Astrocyte (in vitro differentiated cells and primary cell): ENCODE data around the gene CIITA. TPM values are rescaled to one million over a fixed set of nuclear protein-coding genes. Genes with fewer than 3 reads are reported as not detected.

Experiments used
- DNase-seq: peaks from one replicate; pipeline ENCODE4 v3.0.0-alpha.2; 2010; ENCODE audit warnings: low read depth
- FAIRE-seq: peaks from 2 replicates; lab custom pipeline; 2011; peaks lifted over from hg19 to GRCh38; lab: Jason Lieb, UNC
- H2AFZ ChIP-seq: 2 replicates; pipeline ENCODE4 v1.6.0; 2012; ENCODE audit warnings: low read depth, low read length, inconsistent platforms
- H3K27ac ChIP-seq: 2 replicates; pipeline ENCODE4 v1.5.1; 2011; ENCODE audit warnings: low read depth, low read length, inconsistent platforms
- H3K27me3 ChIP-seq: 2 replicates; pipeline ENCODE4 v1.6.0; 2011; ENCODE audit warnings: low read length, inconsistent platforms; ENCODE audit not compliant: insufficient read depth
- H3K36me3 ChIP-seq: 2 replicates; pipeline ENCODE4 v1.5.1; 2011; ENCODE audit warnings: low read length, inconsistent platforms; ENCODE audit not compliant: insufficient read depth
- H3K4me1 ChIP-seq: 2 replicates; pipeline ENCODE4 v1.5.1; 2011; ENCODE audit warnings: low read length, inconsistent platforms; ENCODE audit not compliant: insufficient read depth
- H3K4me2 ChIP-seq: 2 replicates; pipeline ENCODE4 v1.6.0; 2012; ENCODE audit warnings: low read length, inconsistent platforms
- H3K4me3 ChIP-seq: 2 replicates; pipeline ENCODE4 v1.5.1; 2011; ENCODE audit warnings: low read depth, mild to moderate bottlenecking, low read length, inconsistent platforms; ENCODE audit not compliant: insufficient read depth
- H3K79me2 ChIP-seq: 2 replicates; pipeline ENCODE4 v1.6.0; 2012; ENCODE audit warnings: mild to moderate bottlenecking, low read length, inconsistent platforms; ENCODE audit not compliant: insufficient read depth
- H3K9ac ChIP-seq: 2 replicates; pipeline ENCODE4 v1.6.0; 2012; ENCODE audit warnings: mild to moderate bottlenecking, low read length, inconsistent platforms
- H3K9me3 ChIP-seq: 2 replicates; pipeline ENCODE4 v1.5.1; 2012; ENCODE audit warnings: low read depth, mild to moderate bottlenecking, low read length, inconsistent platforms; ENCODE audit not compliant: insufficient read depth
- H4K20me1 ChIP-seq: 2 replicates; pipeline ENCODE4 v1.6.0; 2012; ENCODE audit warnings: low read length, inconsistent platforms; ENCODE audit not compliant: insufficient read depth
- H3K27ac Mint-ChIP-seq: one replicate; pipeline ENCODE4 v1.8.0; 2021; ENCODE audit warnings: mild to moderate bottlenecking, mixed read lengths; ENCODE audit not compliant: unreplicated experiment
- H3K27me3 Mint-ChIP-seq: one replicate; pipeline ENCODE4 v1.8.0; 2021; ENCODE audit warnings: low read depth, mixed read lengths; ENCODE audit not compliant: unreplicated experiment
- H3K36me3 Mint-ChIP-seq: one replicate; pipeline ENCODE4 v1.8.0; 2021; ENCODE audit warnings: low read depth, mixed read lengths; ENCODE audit not compliant: unreplicated experiment
- H3K4me1 Mint-ChIP-seq: one replicate; pipeline ENCODE4 v1.8.0; 2021; ENCODE audit warnings: low read depth, mixed read lengths; ENCODE audit not compliant: unreplicated experiment
- H3K4me3 Mint-ChIP-seq: one replicate; pipeline ENCODE4 v1.8.0; 2021; ENCODE audit warnings: mild to moderate bottlenecking, moderate library complexity, mixed read lengths; ENCODE audit not compliant: unreplicated experiment
- H3K9me3 Mint-ChIP-seq: one replicate; pipeline ENCODE4 v1.8.0; 2021; ENCODE audit warnings: mild to moderate bottlenecking, mixed read lengths; ENCODE audit not compliant: unreplicated experiment
- CTCF ChIP-seq: IDR thresholded peaks from 2 replicates; pipeline ENCODE4 v1.5.1; 2011; ENCODE audit warnings: low read depth, mild to moderate bottlenecking, inconsistent platforms, low read length, moderate library complexity; ENCODE audit not compliant: insufficient read depth
- EZH2 ChIP-seq: IDR thresholded peaks from 2 replicates; pipeline ENCODE4 v1.6.1; 2012; ENCODE audit warnings: mild to moderate bottlenecking, low read length, inconsistent platforms; ENCODE audit not compliant: insufficient read depth
- total RNA-seq: library from RNA; stranded (reverse); gene quantifications from 2 replicates; pipeline ENCODE4 v1.2.1, GENCODE V29; 2021

The CIITA gene
- total RNA-seq, 1 donor from 2014 or later: not detected

GRCh38 chr16:10933865-10934264 lies 56.9 kb downstream of the CIITA start:
- Histone ChIP-seq H3K4me3 (no peak overlapping the region), H3K79me2 (peaks cover 64% of the 10 kb centered on the region), H3K36me3 (peaks cover 2% of the 10 kb centered on the region), H2AFZ (no peak overlapping the region), H3K4me2 (no peak overlapping the region), H3K9ac (no peak overlapping the region), H4K20me1 (peaks cover 96% of the 10 kb centered on the region), H3K27me3 (no peaks in the 10 kb centered on the region), H3K27ac (no peak overlapping the region), H3K9me3 (no peaks in the 10 kb centered on the region), H3K4me1 (peaks cover 12% of the 10 kb centered on the region)
- Mint-ChIP-seq H3K27me3 (no peaks in the 10 kb centered on the region), H3K36me3 (peaks cover 22% of the 10 kb centered on the region), H3K9me3 (no peaks in the 10 kb centered on the region), H3K27ac (no peak overlapping the region), H3K4me1 (peaks cover 20% of the 10 kb centered on the region), H3K4me3 (no peak overlapping the region)
- TF ChIP-seq CTCF (no peak), EZH2 (no peak)
- DNase-seq (no peak), FAIRE-seq (no peak)

GRCh38 chr16:10934325-10935107 lies 57.5 kb downstream of the CIITA start:
- Mint-ChIP-seq H3K36me3 (peaks cover 26% of the 10 kb centered on the region), H3K4me1 (peaks cover 25% of the 10 kb centered on the region), H3K9me3 (no peaks in the 10 kb centered on the region), H3K27me3 (no peaks in the 10 kb centered on the region), H3K4me3 (no peak overlapping the region), H3K27ac (no peak overlapping the region)
- H3K4me2 ChIP-seq: no peak overlapping the region
- DNase-seq: no peak
- H3K9me3 ChIP-seq: no peaks in the 10 kb centered on the region
- FAIRE-seq: no peak
- no peak for TF ChIP-seq EZH2
- no peak for TF ChIP-seq CTCF
- H3K27ac ChIP-seq: no peak overlapping the region
- no peak overlapping the region for H3K9ac ChIP-seq
- H4K20me1 ChIP-seq: peaks cover 99% of the 10 kb centered on the region
- peaks cover 70% of the 10 kb centered on the region for H3K79me2 ChIP-seq
- H3K4me3 ChIP-seq: no peak overlapping the region
- H2AFZ ChIP-seq: no peak overlapping the region
- peaks cover 17% of the 10 kb centered on the region for H3K4me1 ChIP-seq
- H3K36me3 ChIP-seq: peaks cover 2% of the 10 kb centered on the region
- no peaks in the 10 kb centered on the region for H3K27me3 ChIP-seq

DNA sequence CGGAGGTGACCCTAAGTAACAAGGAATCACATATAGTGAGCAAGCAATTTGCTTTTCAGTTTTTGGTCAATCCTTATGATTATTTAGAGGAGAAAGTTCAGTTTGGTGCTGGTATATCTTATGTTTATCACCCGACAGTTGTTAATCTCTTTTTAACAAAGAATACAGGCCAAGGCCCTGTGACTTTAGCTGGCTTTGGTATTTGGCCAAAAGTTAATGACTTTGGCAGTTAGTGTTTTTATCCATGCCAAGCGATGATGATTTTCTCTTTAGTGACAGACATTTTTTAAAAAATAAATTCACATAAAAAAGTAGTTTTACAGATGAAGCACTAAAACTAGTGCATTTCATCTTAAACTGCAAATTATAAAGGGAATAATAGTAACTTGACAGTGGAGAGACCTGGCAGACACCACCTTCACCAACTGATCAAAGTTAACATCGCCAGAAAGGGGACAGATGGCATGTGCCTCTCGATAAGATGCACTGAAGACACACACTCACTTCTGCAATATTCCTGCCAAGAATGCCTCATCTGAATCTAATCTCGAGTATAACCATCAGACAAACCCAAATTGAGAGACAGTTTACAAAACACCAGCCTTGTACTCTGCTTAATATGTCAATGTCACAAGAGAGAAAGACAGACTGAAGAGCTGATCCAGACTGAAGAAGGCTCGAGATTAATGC lies 58.4 kb downstream of the CIITA start:
- Histone ChIP-seq H2AFZ (no peak overlapping the region), H3K4me1 (peaks cover 23% of the 10 kb centered on the region), H3K36me3 (peaks cover 2% of the 10 kb centered on the region), H3K9me3 (no peaks in the 10 kb centered on the region), H3K27me3 (no peaks in the 10 kb centered on the region), H3K9ac (no peak overlapping the region), H3K4me2 (no peak overlapping the region), H4K20me1 (peaks cover 99% of the 10 kb centered on the region), H3K4me3 (no peak overlapping the region), H3K79me2 (peaks cover 79% of the 10 kb centered on the region), H3K27ac (no peak overlapping the region)
- peaks cover 34% of the 10 kb centered on the region for H3K4me1 Mint-ChIP-seq
- H3K27me3 Mint-ChIP-seq: no peaks in the 10 kb centered on the region
- H3K36me3 Mint-ChIP-seq: peaks cover 24% of the 10 kb centered on the region
- no peaks in the 10 kb centered on the region for H3K9me3 Mint-ChIP-seq
- DNase-seq (no peak), FAIRE-seq (no peak)
- H3K27ac Mint-ChIP-seq: no peak overlapping the region
- no peak overlapping the region for H3K4me3 Mint-ChIP-seq
- TF ChIP-seq CTCF (no peak), EZH2 (no peak)
